NCI-H2227 (cell line): ENCODE data around the gene CACNB3.

Experiments used
- DNase-seq: peaks from one replicate; lab custom pipeline; 2025; ENCODE audit not compliant: unreplicated experiment; lab: John Stamatoyannopoulos, UW

The CACNB3 gene

DNA sequence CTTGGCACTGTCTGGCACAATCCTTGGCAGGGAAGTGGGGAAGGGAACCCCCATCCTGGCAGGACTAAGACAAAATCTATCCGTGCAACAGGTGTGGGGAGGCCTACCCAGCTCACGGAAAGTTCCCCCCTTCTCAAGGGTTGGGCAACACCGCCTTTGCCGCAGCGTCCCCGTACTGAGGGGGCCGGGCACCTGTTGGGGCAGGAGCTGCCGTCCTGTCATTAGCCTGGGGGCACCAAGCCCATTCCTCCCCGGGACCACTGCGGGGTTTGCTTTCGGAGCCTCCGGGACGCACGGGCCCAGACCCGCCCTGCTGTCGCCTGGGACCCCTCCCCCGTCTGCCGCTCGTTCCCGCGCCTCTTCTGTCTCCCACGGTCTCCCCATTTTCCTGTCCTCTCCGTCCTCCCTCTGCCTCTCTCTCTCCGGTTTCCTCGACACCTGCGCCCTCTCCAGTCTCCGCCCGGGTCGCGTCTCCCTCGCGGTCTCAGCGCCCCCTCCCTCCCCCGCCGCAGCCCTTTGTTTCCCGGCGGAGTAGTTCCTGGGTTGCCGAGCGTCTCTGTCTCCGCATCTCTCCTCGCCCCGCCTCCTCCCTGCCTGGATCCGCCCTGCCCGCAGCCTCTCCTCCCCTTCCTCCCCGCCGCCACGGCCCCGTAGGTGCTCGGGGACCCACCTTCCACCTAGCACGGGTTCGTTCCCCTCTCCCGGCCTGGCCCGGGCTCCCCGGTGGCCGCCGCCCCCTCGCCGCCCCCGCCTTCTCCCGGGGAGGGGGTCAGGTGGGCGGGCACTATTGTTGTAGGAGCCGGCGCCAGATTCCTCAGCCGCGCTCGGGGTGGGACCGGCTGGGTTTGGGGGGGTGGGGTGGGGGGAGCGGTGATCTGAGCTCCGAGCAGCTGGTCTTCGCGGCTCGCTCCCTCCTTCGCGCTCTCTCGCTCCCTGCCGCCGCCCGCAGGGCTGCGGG lies at the start of gene CACNB3:
CACNB3 (plus strand) TSS at position 624 of the 958 bp plus-strand sequence. CDS start 434 bp downstream, outside the sequence.
- peak; percentile 86 for DNase-seq

GRCh38 chr12:48768736-48769135 lies 49.6 kb upstream of the CACNB3 start:
- no peak for DNase-seq

DNA sequence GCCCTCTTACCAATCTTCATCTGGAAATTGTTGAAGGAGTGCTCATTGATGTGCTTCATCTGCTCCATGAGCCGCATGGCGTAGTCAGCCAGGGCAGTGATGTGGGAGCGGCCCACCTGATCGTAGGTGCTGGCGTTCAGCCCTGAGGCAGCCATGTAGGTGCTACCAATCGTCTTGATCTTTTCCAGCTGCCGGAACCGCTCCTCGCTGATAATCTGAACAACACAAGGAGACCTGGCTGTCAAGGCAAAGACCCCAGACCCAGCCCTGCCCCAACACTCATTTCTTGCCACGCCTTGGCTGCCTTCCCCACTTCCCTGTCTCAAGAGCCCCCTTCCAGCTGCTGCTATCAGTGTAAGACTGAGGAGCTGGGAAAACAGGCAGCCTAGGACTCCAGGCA lies 47.5 kb upstream of the CACNB3 start:
- DNase-seq, result no peak

DNA sequence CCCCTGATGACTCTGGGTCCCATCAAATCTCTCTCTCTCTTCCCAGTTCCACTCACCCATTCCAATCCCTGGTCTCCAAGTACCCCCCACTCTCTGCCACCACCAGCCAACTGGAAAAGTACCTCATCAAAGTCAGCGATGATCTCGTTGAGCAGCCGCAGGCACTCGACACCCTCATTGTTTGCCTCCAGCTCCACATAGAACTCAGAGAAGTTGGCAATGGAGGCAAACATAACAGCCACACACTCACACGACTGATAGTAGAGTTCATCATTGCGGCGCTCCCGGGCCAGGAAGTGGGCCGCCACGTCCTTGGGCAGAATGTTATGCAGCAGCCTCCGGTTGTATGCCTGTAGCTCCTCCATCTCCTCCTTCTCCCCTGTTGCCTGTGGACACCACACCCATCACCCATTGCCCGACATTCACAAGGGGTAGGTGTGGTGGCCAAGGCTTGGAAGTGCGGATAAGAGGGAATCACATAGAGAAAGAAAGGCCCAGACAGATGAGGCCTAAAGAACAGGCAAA lies 46.6 kb upstream of the CACNB3 start:
- DNase-seq, result no peak

DNA sequence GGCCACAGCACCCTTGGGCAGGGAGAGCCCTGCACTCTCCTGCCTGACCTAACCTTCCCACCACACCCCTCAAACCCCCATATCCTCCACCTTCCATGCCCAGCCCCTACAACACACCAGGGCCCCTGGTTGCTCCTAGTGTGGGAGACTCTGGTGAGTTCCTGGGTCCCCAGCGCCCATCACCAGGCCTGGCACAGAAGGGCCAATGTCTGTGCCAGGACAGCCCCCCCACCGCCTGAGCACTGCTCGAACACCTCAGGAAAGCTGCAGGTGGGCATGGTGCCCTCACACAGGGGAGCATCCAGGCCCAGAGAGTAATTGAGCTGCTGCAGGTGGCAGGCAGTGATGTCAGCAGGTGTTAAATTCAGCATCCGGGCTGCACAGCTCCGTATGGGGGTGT lies 44.6 kb upstream of the CACNB3 start:
- no peak for DNase-seq

DNA sequence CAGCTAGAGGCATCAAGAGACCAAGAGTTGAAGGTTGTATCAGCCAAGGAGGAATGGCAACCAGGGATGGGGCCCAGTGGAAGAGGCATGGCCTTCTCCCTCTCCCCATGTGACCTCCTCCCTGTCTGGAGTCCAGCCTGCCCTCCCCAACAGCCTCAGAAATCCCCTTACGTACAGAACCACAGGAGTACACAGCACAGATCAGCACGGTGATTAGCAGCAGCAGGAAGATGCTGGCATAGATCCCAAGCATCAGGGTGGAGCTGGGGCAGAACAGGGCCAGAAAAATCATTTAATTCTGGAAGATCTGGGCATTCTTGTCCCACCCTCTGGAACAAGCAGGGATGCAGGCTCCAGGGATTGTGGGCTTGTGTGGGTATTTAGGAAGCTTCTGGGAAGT lies 43.8 kb upstream of the CACNB3 start:
- DNase-seq, result no peak

DNA sequence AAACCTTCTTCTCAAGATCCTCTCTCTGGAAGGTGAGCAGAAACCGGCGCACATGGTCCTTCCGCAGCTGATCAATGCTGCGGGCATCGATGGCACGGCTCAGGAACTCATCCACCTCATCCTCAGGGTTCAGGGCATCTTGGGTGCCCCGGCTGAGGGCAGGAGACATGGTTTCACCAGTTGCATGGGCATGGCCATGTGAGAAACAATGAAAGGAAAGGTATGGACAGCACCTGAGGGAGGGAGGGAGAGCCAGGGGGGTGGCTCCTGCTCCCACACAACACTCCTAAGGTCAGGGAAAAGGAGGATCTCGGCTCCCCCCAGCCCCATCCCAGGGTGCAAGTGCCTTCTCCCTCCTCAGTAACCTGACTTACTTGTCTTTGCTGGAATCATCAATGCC lies 43.0 kb upstream of the CACNB3 start:
- DNase-seq, result no peak

DNA sequence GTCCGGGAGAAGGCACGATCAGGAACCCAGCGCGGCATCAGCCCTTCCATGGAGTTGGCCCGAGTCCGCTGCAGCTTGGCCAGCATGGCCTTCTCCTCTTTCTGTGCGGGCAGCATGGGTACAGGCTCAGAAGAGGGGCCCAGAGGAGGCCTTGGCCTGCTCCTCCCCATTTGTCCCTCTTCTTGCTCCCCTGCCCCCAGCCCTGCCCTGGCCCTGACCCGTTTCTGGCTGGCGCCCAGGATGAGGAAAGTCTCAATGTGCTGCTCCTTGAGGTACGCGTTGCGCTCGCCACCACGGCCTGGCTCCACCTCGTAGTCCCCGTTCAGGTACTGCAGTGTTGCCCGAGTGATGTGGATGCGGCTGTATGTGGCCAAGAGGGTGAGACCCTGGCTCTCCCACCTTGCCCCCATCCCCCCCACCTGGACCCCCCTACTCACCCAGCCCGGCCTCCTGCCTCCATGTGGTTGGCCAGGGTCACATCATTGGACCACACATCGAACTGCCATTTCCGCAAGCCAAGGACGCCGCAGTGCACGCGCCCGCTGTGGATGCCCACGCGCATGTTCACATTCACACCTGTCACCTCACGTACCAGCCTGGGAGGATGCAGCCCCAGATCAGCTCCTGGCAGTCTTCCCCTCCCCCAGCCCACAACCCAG lies 42.2 kb upstream of the CACNB3 start:
- DNase-seq, result no peak

DNA sequence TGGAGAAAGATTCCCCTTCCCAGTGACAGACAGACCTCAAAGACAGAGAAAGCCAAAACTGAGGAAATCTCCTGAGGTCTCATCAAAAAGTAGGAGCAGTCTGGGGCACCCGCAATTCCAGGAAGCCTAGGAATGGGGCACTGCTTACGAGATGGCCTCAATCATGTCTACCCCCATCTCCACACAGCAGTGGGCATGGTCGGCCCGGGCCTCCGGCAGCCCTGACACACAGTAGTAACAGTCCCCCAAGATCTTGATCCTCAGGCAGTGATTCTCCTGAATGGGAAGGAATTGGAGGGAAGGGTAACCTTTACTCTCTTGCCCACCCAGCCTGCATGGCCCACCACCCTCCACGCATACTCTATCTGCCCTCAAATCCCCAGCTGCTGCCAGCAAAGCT lies 41.3 kb upstream of the CACNB3 start:
- no peak for DNase-seq

GRCh38 chr12:48777501-48778400 lies 40.5 kb upstream of the CACNB3 start:
- DNase-seq, result no peak

DNA sequence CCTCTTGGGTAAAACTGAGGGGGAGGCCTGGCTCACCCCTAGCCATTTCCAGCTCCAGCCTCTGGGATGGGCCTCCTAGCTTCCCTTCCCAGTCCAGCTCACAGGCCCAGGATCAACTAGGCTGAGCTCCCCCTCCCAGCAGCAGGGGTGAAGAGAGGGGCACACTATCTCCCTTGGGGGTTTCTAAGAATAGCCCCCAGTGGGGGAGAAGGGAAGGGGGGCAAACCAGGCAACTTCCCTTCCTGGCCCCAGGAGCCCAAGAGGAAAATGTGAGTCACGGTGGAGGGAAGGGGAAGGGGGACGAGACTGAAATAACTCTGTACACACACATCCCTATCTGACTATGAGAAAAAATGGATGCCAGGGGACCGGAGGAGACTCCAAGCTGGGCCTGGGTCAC lies 38.4 kb upstream of the CACNB3 start:
- no peak for DNase-seq

GRCh38 chr12:48780381-48781025 lies 37.8 kb upstream of the CACNB3 start:
- DNase-seq, result no peak

DNA sequence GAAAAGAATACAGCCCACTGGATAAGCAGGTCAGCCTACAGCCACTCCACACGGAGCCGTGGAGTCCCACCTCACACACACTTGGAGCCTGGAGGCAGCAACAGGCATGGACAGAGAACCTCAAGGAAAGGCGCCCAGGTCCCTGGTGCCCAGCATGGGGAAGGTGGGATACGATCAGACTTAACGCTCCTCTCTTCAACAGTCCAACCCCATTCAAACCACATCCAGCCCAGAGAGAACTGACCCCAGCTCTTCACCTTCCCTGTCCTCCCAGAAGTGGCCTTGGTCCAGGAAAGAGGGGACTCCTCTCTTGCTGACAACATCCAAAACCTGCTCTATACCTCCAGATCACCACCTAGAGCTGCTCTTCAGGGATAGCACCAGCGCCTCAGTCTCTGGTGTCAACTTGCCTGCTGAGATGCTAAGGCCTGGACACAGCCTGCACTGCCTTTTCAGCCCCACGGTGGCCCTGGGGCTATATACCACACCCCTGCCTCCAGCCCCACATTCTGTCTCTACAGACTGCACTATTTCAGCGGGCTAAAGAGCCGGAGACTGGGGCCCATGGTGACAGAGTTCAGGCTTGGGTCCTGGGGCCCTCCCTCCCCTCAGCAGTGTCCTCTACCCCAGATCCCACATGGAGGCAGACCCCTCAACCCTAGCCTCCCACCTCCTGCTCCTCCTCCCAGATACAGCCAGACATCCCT lies 36.4 kb upstream of the CACNB3 start:
- no peak for DNase-seq

- no peak for DNase-seq
These were observed 35.6 kb upstream of the CACNB3 start for GRCh38 chr12:48782457-48783395.

- no peak for DNase-seq
These were observed 34.9 kb upstream of the CACNB3 start for GRCh38 chr12:48783432-48783831.

DNA sequence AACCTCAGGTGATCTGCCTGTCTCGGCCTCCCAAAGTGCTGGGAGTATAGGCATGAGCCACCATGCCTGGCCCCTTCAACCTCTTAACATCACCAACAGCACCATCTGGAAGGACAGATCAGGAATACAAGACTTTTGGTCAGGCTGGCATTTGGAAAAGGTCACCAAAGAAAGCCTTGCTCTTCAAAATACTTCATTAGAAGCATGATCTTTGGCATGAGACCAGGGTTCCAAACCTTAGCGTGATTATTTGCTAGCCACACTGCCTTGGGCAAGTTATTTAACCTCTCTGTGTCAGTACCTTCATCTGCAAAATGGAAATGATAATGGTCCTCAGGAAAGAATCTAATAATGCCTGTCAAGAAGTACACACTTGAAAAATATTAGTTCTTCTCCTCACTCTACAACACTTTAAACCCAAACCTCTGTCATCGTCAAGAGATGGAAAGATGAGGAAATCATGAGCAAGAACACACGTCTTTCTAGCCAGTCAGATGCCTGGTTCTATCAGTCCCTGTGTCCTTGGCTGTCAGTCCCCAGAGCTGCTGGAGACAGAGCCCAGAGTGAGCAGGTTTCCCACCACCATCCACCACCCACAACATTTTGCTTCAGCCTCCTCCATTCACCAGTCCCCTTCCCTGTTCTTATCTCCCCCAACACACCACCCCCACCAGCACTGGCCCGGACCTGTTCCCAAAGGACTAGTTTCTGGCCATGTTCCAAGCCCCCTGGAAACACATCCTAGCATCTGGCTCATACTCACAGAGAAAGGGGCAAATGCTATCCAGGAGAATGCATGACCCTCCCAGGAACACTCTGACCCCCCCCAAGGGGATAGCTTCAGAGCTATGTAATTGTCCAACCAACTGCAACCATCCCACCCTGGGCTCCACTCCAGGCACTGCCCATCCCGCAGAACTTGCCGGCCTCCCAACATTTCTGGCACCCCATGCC lies 31.4 kb upstream of the CACNB3 start:
- DNase-seq, result no peak

DNA sequence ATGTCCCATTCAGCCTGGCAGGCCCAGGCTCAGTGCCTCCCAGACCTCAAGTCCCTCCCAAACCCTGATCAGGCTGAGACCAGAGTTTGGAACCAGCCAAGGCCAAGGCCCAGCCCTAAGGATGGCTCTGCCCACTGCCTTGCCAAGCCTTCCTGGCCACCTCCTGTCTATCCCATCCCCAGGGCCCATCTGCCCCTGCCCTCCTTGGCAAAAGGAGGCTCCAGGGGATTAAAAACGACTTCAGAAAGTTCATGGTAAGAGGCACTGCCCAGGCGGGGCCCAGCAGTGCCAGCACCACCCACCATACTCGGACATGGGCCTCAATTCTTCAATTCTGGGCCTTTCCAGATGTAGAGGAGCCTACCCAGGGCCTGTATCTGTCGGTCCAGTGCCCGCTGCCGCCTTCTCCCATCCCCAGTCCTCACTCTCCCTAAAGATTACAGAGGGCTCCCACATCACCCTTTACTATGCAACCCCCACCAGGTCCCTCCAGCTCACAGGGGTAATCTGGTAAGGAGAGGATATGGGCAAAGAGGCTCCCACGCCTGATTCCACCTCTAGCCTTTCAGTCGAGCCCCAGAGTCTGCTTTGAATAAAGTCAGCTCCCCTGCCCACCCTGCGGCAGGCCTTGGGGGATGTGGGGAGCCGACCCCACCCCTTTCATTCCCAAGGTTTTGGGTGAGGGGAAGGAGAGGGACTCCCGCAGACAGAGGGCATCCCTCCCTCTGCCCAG lies 30.3 kb upstream of the CACNB3 start:
- no peak for DNase-seq
